Adrenal gland (tissue), 12 donors: ENCODE results near the gene CCDC102A. TPM values are rescaled to one million over a fixed set of nuclear protein-coding genes. Genes with fewer than 3 reads are reported as not detected.

ENCODE experiments used
- DNase-seq, 7 donors: peaks; one replicate each; pipeline ENCODE4 v3.0.0-alpha.2; 2019 to 2020
- H3K27ac ChIP-seq, 5 donors: fragments of 200-600 bp; sonication (generic) in 4 of 5; 1 replicate in 3 of 5; 2 replicates in 2 of 5; pipeline versions ENCODE4 v1.5.1 to v1.8.0; 2016 to 2020; ENCODE audit warnings: mild to moderate bottlenecking in 1 of 5
- H3K27me3 ChIP-seq: fragments of 200-600 bp; 2 replicates; pipeline ENCODE4 v1.8.0; 2021
- H3K36me3 ChIP-seq, 2 donors: fragments of 200-600 bp; replicated peaks in 1 of 2; 1 replicate in 1 of 2; 2 replicates in 1 of 2; pipeline versions ENCODE4 v1.5.1 to v1.8.0; 2018 to 2022
- H3K4me1 ChIP-seq, 2 donors: fragments of 200-600 bp; replicated peaks in 1 of 2; 1 replicate in 1 of 2; 2 replicates in 1 of 2; pipeline versions ENCODE4 v1.5.1 to v1.8.0; 2018 to 2021
- H3K4me3 ChIP-seq, 4 donors: fragments of 200-600 bp; sonication (generic) in 3 of 4; one replicate each; pipeline ENCODE4 v1.5.1; 2016 to 2018
- H3K9me3 ChIP-seq, 3 donors: fragments of 200-600 bp; sonication (generic) in 1 of 3; replicated peaks in 1 of 3; 1 replicate in 2 of 3; 2 replicates in 1 of 3; pipeline versions ENCODE4 v1.5.1 to v1.8.0; 2016 to 2021
- POLR2A ChIP-seq, 2 donors: fragments of 450-650 bp; IDR thresholded peaks; one replicate each; pipeline ENCODE4 v1.6.1; 2017; ENCODE audit warnings: antibody characterized with exemption in 2 of 2, mild to moderate bottlenecking in 2 of 2, moderate library complexity in 1 of 2
- WGBS, 4 donors: extraction: QIAGEN DNeasy Blood & Tissue Kit in 2 of 4; methylation state at CpG; one replicate each; pipeline versions ENCODE4 v1.1.5 to v1.1.7; 2013 to 2017; 5-methylcytosine and 5-hydroxymethylcytosine counted together
- intact Hi-C, 2 donors: fragments of 100-400 bp; cut with DNase I; formaldehyde crosslinking; loops; one replicate each; pipeline versions ENCODE4 v1.14.1 to v1.15.0; 2022 to 2023
- polyA plus RNA-seq, 3 donors: library from polyadenylated mRNA; stranded (reverse); fragments of 200-250 nt in 2 of 3; fragments of 350-450 nt in 1 of 3; fragmentation: Illumina TruSeq in 1 of 3; extraction: RNeasy Lipid Tissue Mini Kit (QIAGEN cat#74804) in 1 of 3; gene quantifications; one replicate each; pipeline ENCODE4 v1.2.3, GENCODE V29; 2013 to 2014
- total RNA-seq, 9 donors: library from RNA; depleted of rRNA in 4 of 9; stranded (reverse); fragments of >200 nt in 4 of 9; fragments of 120-200 nt in 1 of 9; fragmentation: NEBNext Ultra II Directional in 1 of 9; extraction: Animal tissue kit (Norgen Biotek cat#: 25700) in 1 of 9; gene quantifications; one replicate each; pipeline versions ENCODE4 v1.1.0 to v1.2.4, GENCODE V29; 2013 to 2023
- TF ChIP-seq, protein P1 (sequence below), 6 experiments: fragments of 450-650 bp in 4 of 6; fragments of 200-600 bp in 2 of 6; sonication (generic) in 1 of 6; IDR thresholded peaks; 1 replicate in 5 of 6; 2 replicates in 1 of 6; pipeline versions ENCODE4 v1.5.1 to v1.8.0; 2016 to 2021; ENCODE audit warnings: antibody characterized with exemption in 6 of 6, mild to moderate bottlenecking in 2 of 6, moderate library complexity in 1 of 6
- donor health status: healthy with polysubstance abuse.
- donor health status: Bipolar disorder and iron deficiency.
- donor health status: DM: yes; HTN: yes; CAD: no.
- donor health status: DM: no; HTN: no; CAD: no.
- donor health status: DM: no; HTN: no; CAD: no.
- donor health status: DM: yes; HTN: yes; CAD: no.

Gene CCDC102A
- total and polyA plus RNA-seq, 12 donors, result 1.6 to 23.6 (median 8.9) TPM

DNA sequence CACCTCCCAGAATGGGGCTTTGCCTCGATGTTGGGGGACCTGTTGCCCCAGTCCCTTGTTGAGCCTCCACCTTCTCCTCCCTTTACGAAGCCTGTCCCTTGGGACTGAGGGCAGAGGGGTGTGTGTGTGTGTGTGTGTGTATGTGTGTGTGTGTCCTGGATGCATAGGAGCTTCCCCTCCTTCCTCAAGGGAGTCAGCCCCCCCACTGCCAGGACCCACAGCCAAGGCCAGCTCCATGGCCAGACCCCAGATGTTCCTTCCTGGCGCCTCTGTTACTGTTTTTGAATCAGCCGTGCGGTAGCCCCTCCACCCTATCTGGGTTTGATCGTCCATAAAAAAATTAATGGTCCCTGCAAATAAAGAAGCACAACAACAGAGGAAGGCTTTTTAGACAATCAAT is 32.4 kb downstream of the CCDC102A start:
- DNase-seq, result no peak
- Histone ChIP-seq H3K4me1 (no peaks in the 10 kb centered on the region), H3K36me3 (no peaks in the 10 kb centered on the region), H3K4me3 (no peak overlapping the region), H3K9me3 (no peaks in the 10 kb centered on the region), H3K27ac (no peak overlapping the region), H3K27me3 (no peaks in the 10 kb centered on the region)
- TF ChIP-seq POLR2A (IDR thresholded peaks at IDR 0.05), result no peak
- TF ChIP-seq, protein P1, sequence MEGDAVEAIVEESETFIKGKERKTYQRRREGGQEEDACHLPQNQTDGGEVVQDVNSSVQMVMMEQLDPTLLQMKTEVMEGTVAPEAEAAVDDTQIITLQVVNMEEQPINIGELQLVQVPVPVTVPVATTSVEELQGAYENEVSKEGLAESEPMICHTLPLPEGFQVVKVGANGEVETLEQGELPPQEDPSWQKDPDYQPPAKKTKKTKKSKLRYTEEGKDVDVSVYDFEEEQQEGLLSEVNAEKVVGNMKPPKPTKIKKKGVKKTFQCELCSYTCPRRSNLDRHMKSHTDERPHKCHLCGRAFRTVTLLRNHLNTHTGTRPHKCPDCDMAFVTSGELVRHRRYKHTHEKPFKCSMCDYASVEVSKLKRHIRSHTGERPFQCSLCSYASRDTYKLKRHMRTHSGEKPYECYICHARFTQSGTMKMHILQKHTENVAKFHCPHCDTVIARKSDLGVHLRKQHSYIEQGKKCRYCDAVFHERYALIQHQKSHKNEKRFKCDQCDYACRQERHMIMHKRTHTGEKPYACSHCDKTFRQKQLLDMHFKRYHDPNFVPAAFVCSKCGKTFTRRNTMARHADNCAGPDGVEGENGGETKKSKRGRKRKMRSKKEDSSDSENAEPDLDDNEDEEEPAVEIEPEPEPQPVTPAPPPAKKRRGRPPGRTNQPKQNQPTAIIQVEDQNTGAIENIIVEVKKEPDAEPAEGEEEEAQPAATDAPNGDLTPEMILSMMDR (IDR thresholded peaks at IDR 0.05), result no peak
- intact Hi-C loops, result no loop called here
- WGBS, 4 donors, result 61 to 79% (median 72%) methylated on average over 5 to 6 of the region's 6 CpGs

GRCh38 chr16:57503366-57503765 is 33.0 kb downstream of the CCDC102A start:
- no peaks in the 10 kb centered on the region for H3K36me3 ChIP-seq
- no peaks in the 10 kb centered on the region for H3K27me3 ChIP-seq
- no peaks in the 10 kb centered on the region for H3K9me3 ChIP-seq
- WGBS, 4 donors, result 76 to 84% (median 79%) methylated on average over 12 to 15 of the region's 15 CpGs
- no peak overlapping the region for H3K27ac ChIP-seq
- intact Hi-C loops, result no loop called here
- TF ChIP-seq POLR2A (IDR thresholded peaks at IDR 0.05), result no peak
- TF ChIP-seq, protein P1 (IDR thresholded peaks at IDR 0.05), result no peak
- no peak for DNase-seq
- no peaks in the 10 kb centered on the region for H3K4me1 ChIP-seq
- no peak overlapping the region for H3K4me3 ChIP-seq

- 83 to 87% (median 86%) methylated on average over 12 of the region's 12 CpGs for WGBS, 4 donors
- TF ChIP-seq, protein P1 (IDR thresholded peaks at IDR 0.05), result no peak
- no peak for TF ChIP-seq POLR2A (IDR thresholded peaks at IDR 0.05)
- Histone ChIP-seq H3K9me3 (no peaks in the 10 kb centered on the region), H3K27me3 (no peaks in the 10 kb centered on the region), H3K4me1 (no peaks in the 10 kb centered on the region), H3K27ac (no peak overlapping the region), H3K4me3 (no peak overlapping the region), H3K36me3 (no peaks in the 10 kb centered on the region)
- intact Hi-C loops, result no loop called here
- no peak for DNase-seq
Measured at GRCh38 chr16:57502048-57502775, 34.2 kb downstream of the CCDC102A start.

GRCh38 chr16:57501492-57501891 is 34.9 kb downstream of the CCDC102A start:
- no peak overlapping the region for H3K27ac ChIP-seq
- no peaks in the 10 kb centered on the region for H3K36me3 ChIP-seq
- H3K4me3 ChIP-seq, result no peak overlapping the region
- intact Hi-C loops, result no loop called here
- H3K4me1 ChIP-seq, result no peaks in the 10 kb centered on the region
- no peaks in the 10 kb centered on the region for H3K27me3 ChIP-seq
- no peak for TF ChIP-seq POLR2A (IDR thresholded peaks at IDR 0.05)
- TF ChIP-seq, protein P1 (IDR thresholded peaks at IDR 0.05), result no peak
- WGBS, 4 donors, result 58 to 78% (median 75%) methylated on average over 7 of the region's 7 CpGs
- no peaks in the 10 kb centered on the region for H3K9me3 ChIP-seq
- no peak for DNase-seq
